Testis (tissue), 2 donors: ENCODE measurements around the gene IFNL2.

Experiments
- POLR2A ChIP-seq: fragments of 450-650 bp; IDR thresholded peaks from one replicate; pipeline ENCODE4 v1.6.1; 2017; ENCODE audit warnings: antibody characterized with exemption, mild to moderate bottlenecking, moderate library complexity
- TF ChIP-seq, protein P1 (sequence below), 3 experiments: fragments of 450-650 bp in 2 of 3; fragments of 200-600 bp in 1 of 3; sonication (generic) in 1 of 3; IDR thresholded peaks; one replicate each; pipeline ENCODE4 v1.5.1; 2016 to 2019; ENCODE audit warnings: antibody characterized with exemption in 3 of 3, mild to moderate bottlenecking in 2 of 3, moderate library complexity in 1 of 3

DNA sequence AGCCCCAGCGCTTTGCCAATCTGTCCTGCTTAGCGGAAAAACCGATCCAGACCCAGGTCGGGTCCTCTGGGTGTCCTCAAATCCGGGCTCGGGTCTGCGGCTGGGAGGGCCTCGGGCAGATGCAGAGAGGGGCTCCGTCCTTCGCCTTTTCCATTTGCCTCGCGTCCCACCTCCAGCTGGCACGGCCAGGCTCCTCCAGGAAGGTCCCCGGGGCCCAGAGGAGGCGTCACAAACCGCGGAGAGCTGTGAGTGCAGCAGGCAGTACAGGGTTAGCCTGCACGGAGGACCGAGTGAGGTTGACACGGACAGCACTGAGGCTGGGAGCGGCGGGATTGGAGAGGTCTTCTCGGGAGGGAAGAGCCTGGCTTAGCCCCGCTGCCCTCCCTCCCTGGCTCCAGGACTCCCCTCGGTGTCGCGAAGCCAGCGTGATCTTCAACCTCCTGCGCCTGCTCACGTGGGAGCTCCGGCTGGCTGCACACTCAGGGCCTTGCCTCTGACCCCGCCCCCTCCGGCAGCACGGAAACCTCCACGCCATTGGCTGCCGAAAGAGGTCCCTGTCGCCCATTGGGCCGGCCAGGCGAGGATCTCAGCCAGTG lies 2.8 kb upstream of the IFNL2 start:
- no peak for TF ChIP-seq POLR2A
- TF ChIP-seq, protein P1, sequence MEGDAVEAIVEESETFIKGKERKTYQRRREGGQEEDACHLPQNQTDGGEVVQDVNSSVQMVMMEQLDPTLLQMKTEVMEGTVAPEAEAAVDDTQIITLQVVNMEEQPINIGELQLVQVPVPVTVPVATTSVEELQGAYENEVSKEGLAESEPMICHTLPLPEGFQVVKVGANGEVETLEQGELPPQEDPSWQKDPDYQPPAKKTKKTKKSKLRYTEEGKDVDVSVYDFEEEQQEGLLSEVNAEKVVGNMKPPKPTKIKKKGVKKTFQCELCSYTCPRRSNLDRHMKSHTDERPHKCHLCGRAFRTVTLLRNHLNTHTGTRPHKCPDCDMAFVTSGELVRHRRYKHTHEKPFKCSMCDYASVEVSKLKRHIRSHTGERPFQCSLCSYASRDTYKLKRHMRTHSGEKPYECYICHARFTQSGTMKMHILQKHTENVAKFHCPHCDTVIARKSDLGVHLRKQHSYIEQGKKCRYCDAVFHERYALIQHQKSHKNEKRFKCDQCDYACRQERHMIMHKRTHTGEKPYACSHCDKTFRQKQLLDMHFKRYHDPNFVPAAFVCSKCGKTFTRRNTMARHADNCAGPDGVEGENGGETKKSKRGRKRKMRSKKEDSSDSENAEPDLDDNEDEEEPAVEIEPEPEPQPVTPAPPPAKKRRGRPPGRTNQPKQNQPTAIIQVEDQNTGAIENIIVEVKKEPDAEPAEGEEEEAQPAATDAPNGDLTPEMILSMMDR (IDR thresholded peaks at IDR 0.05) = no peak
